HG03432 (cell line): Measurements from ENCODE around the gene OXT.
"Not testable (repeated sequence)": the region's sequence is repeated elsewhere in the genome, so short reads cannot be mapped to it uniquely, and the experiment has no call there.

ENCODE experiments used
- ATAC-seq: cut with Tn5 transposase; IDR thresholded peaks from one replicate; pipeline ENCODE4 v1.9.1; 2021; ENCODE audit warnings: mild to moderate bottlenecking, moderate library complexity; ENCODE audit not compliant: unreplicated experiment

Gene OXT

GRCh38 chr20:3047486-3048419 lies 23.7 kb upstream of the OXT start:
- no peak for ATAC-seq

- no peak for ATAC-seq
Measured at GRCh38 chr20:3051385-3052019, 19.9 kb upstream of the OXT start.

GRCh38 chr20:3059489-3059888 lies 11.9 kb upstream of the OXT start:
- ATAC-seq, result no peak

GRCh38 chr20:3064119-3064518 lies 7.3 kb upstream of the OXT start:
- ATAC-seq, result not testable (repeated sequence)

GRCh38 chr20:3067139-3068014 lies 4.0 kb upstream of the OXT start:
- no peak for ATAC-seq

- no peak for ATAC-seq
Measured at GRCh38 chr20:3068075-3068474, 3.3 kb upstream of the OXT start.

GRCh38 chr20:3068986-3069900 lies 2.2 kb upstream of the OXT start:
- no peak for ATAC-seq

GRCh38 chr20:3070725-3071124 lies 695 bp upstream of the OXT start:
- ATAC-seq, result no peak

- no peak for ATAC-seq
Measured at GRCh38 chr20:3071266-3071609, 182 bp upstream of the OXT start.

GRCh38 chr20:3072530-3073250 lies 1.3 kb downstream of the OXT start:
- no peak for ATAC-seq

- not testable (repeated sequence) for ATAC-seq
Measured at GRCh38 chr20:3073251-3073643, 1.8 kb downstream of the OXT start.

- ATAC-seq, result no peak
Measured at GRCh38 chr20:3074812-3075211, 3.4 kb downstream of the OXT start.

GRCh38 chr20:3075315-3075714 lies 3.9 kb downstream of the OXT start:
- not testable (repeated sequence) for ATAC-seq

GRCh38 chr20:3077618-3078134 lies 6.3 kb downstream of the OXT start:
- no peak for ATAC-seq

- no peak for ATAC-seq
Measured at GRCh38 chr20:3080939-3081388, 9.5 kb downstream of the OXT start.

GRCh38 chr20:3081641-3082040 lies 10.2 kb downstream of the OXT start:
- ATAC-seq, result no peak

- ATAC-seq, result no peak
Measured at GRCh38 chr20:3082306-3082951, 11.0 kb downstream of the OXT start.

- no peak for ATAC-seq
Measured at GRCh38 chr20:3082955-3083952, 11.8 kb downstream of the OXT start.
